GM20000 (cell line): ENCODE measurements around the gene HEG1.

Experiments used
- DNase-seq: peaks from one replicate; pipeline ENCODE4 v3.0.0; 2012; ENCODE audit warnings: low spot score
- CTCF ChIP-seq: IDR thresholded peaks from 2 replicates; pipeline ENCODE4 v1.5.1; 2012; ENCODE audit warnings: mild to moderate bottlenecking, control low read depth; ENCODE audit errors: extremely low read depth, missing control alignments

Gene HEG1

GRCh38 chr3:124969963-124970722, 85.7 kb downstream of the HEG1 start:
- no peak for DNase-seq
- no peak for TF ChIP-seq CTCF

- no peak for TF ChIP-seq CTCF
- no peak for DNase-seq
Measured at GRCh38 chr3:124969190-124969589, 86.6 kb downstream of the HEG1 start.

GRCh38 chr3:124967964-124968363, 87.8 kb downstream of the HEG1 start:
- TF ChIP-seq CTCF = no peak
- no peak for DNase-seq

- TF ChIP-seq CTCF = no peak
- no peak for DNase-seq
Measured at GRCh38 chr3:124966521-124967445, 89.0 kb downstream of the HEG1 start.

- no peak for TF ChIP-seq CTCF
- DNase-seq = no peak
Measured at GRCh38 chr3:124965413-124965812, 90.4 kb downstream of the HEG1 start.

- no peak for TF ChIP-seq CTCF
- DNase-seq = no peak
Measured at GRCh38 chr3:124964387-124964786, 91.4 kb downstream of the HEG1 start.

GRCh38 chr3:124963755-124964154, 92.0 kb downstream of the HEG1 start:
- TF ChIP-seq CTCF = no peak
- DNase-seq = no peak
